Measurements from ENCODE around the gene AP5Z1.
"Not testable (repeated sequence)": the region's sequence is repeated elsewhere in the genome, so short reads cannot be mapped to it uniquely, and the experiment has no call there.

The AP5Z1 gene

GRCh38 chr7:4785371-4785770, 9.9 kb downstream of the AP5Z1 start:
- in situ Hi-C loops (cut with MboI; ENCODE audit: low sequenced_read_pairs): no loop called here

- in situ Hi-C loops (cut with MboI; ENCODE audit: low sequenced_read_pairs): no loop called here
Observed at GRCh38 chr7:4786015-4786414, 10.6 kb downstream of the AP5Z1 start.

GRCh38 chr7:4787541-4787940, 12.1 kb downstream of the AP5Z1 start:
- in situ Hi-C loops (cut with MboI; ENCODE audit: low sequenced_read_pairs): no loop called here

- in situ Hi-C loops (cut with MboI; ENCODE audit: low sequenced_read_pairs): no loop called here
Observed at GRCh38 chr7:4787947-4788626, 12.7 kb downstream of the AP5Z1 start.

GRCh38 chr7:4788627-4789189, 13.3 kb downstream of the AP5Z1 start:
- in situ Hi-C loops (cut with MboI; ENCODE audit: low sequenced_read_pairs): no loop called here

- in situ Hi-C loops (cut with MboI; ENCODE audit: low sequenced_read_pairs): no loop called here
Observed at GRCh38 chr7:4789194-4790077, 14.0 kb downstream of the AP5Z1 start.

- in situ Hi-C loops (cut with MboI; ENCODE audit: low sequenced_read_pairs): no loop called here
Observed at GRCh38 chr7:4790078-4790465, 14.6 kb downstream of the AP5Z1 start.

GRCh38 chr7:4790516-4790991, 15.1 kb downstream of the AP5Z1 start:
- in situ Hi-C loops (cut with MboI; ENCODE audit: low sequenced_read_pairs): no loop called here

- in situ Hi-C loops (cut with MboI; ENCODE audit: low sequenced_read_pairs): no loop called here
Observed at GRCh38 chr7:4791101-4791737, 15.8 kb downstream of the AP5Z1 start.

- in situ Hi-C loops (cut with MboI; ENCODE audit: low sequenced_read_pairs): no loop called here
Observed at GRCh38 chr7:4791738-4792536, 16.5 kb downstream of the AP5Z1 start.

- in situ Hi-C loops (cut with MboI; ENCODE audit: low sequenced_read_pairs): no loop called here
Observed at GRCh38 chr7:4792537-4793126, 17.2 kb downstream of the AP5Z1 start.

GRCh38 chr7:4793385-4793993, 18.1 kb downstream of the AP5Z1 start:
- in situ Hi-C loops (cut with MboI; ENCODE audit: low sequenced_read_pairs): not testable (repeated sequence)

GRCh38 chr7:4794171-4794570, 18.7 kb downstream of the AP5Z1 start:
- in situ Hi-C loops (cut with MboI; ENCODE audit: low sequenced_read_pairs): not testable (repeated sequence)

- in situ Hi-C loops (cut with MboI; ENCODE audit: low sequenced_read_pairs): no loop called here
Observed at GRCh38 chr7:4794591-4795350, 19.3 kb downstream of the AP5Z1 start.

- in situ Hi-C loops (cut with MboI; ENCODE audit: low sequenced_read_pairs): no loop called here
Observed at GRCh38 chr7:4796453-4796852, 21.0 kb downstream of the AP5Z1 start.

GRCh38 chr7:4797858-4798705, 22.7 kb downstream of the AP5Z1 start:
- in situ Hi-C loops (cut with MboI; ENCODE audit: low sequenced_read_pairs): no loop called here

- in situ Hi-C loops (cut with MboI; ENCODE audit: low sequenced_read_pairs): no loop called here
Observed at GRCh38 chr7:4798706-4799235, 23.3 kb downstream of the AP5Z1 start.
